ENCODE measurements around the gene MPZL1.

MPZL1 gene

DNA sequence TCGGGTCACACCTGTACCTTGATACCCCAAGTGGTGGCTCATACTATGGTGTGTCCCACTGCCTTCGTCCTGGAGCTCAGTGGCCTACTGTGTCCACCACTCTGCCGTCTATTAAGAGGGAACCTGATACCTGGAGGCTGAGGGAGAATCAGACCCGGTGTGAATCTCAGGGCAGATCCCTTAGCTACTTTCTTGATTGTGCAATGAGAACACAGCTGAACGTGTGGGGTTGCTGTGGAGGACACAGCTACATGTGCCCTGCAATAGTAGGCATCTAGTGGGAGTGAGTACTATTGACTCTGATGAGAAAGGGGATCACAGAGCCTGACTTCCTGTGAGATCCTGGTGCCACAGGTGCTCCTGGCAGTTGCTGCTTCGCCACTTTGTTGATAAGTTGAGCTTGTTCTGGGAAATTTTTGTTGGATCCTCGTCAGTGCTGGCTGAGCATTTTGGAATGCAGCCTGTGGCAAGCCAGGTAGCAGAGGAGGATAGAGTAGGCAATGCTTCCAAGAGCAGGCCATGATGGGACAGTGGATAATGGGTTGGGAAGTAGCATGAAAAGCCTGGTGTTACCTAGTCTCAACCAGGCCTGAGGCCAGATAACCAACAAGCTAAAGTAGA is 28.2 kb upstream of the MPZL1 start:
- Histone ChIP-seq H3K4me1 (no peaks in the 10 kb centered on the region), H3K9me3 (no peaks in the 10 kb centered on the region), H3K27me3 (no peaks in the 10 kb centered on the region), H3K36me3 (no peaks in the 10 kb centered on the region), H3K4me3 (ENCODE audit: low read depth, low read length) (no peak overlapping the region)
- no peak for DNase-seq
- TF ChIP-seq, protein P1, sequence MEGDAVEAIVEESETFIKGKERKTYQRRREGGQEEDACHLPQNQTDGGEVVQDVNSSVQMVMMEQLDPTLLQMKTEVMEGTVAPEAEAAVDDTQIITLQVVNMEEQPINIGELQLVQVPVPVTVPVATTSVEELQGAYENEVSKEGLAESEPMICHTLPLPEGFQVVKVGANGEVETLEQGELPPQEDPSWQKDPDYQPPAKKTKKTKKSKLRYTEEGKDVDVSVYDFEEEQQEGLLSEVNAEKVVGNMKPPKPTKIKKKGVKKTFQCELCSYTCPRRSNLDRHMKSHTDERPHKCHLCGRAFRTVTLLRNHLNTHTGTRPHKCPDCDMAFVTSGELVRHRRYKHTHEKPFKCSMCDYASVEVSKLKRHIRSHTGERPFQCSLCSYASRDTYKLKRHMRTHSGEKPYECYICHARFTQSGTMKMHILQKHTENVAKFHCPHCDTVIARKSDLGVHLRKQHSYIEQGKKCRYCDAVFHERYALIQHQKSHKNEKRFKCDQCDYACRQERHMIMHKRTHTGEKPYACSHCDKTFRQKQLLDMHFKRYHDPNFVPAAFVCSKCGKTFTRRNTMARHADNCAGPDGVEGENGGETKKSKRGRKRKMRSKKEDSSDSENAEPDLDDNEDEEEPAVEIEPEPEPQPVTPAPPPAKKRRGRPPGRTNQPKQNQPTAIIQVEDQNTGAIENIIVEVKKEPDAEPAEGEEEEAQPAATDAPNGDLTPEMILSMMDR (IDR thresholded peaks at IDR 0.05; ENCODE audit: low read depth, low read length), result no peak

DNA sequence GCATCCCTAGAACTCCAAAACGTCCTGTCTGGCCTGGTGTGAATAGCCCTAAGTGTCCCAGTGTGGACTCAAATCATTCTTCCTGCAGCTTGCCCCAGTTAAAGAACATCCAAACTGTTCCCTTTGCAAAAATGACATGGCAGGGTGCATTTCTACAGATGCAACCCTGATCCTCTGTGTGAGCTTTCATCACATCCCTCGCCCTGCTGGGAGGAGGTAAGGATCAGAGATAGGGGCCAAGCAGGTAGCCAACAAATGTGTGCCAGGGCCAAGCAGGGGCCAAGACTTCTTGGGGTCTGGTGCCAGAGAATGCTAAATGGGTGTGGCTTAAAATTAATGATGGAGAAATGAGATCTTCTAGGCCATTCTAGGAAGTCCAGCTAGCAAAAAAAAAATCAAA is 27.1 kb upstream of the MPZL1 start:
- no peaks in the 10 kb centered on the region for H3K36me3 ChIP-seq
- no peak overlapping the region for H3K4me3 ChIP-seq (ENCODE audit: low read depth, low read length)
- no peaks in the 10 kb centered on the region for H3K9me3 ChIP-seq
- H3K27me3 ChIP-seq, result no peaks in the 10 kb centered on the region
- TF ChIP-seq, protein P1 (IDR thresholded peaks at IDR 0.05; ENCODE audit: low read depth, low read length), result no peak
- H3K4me1 ChIP-seq, result no peaks in the 10 kb centered on the region
- DNase-seq, result no peak

DNA sequence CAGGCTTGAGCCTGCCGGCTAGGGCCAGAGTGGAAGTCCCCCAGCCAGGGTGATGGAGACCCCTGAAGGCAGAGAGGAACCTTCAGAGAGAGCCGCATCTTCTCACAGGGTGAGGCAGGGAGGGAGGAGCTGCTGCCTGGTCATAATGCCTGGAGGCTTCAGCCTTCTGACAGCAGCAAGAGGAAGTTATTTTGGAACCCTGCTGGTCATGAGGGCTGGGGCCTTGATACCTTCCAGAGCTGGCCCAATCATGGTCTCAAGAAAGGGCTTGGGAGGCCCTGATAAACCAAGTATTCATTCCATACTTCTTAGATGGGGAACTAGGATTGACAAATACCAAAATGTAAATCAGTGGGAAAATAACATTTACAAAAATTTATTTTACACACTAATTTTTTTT is 26.6 kb upstream of the MPZL1 start:
- H3K4me1 ChIP-seq, result no peaks in the 10 kb centered on the region
- TF ChIP-seq, protein P1 (IDR thresholded peaks at IDR 0.05; ENCODE audit: low read depth, low read length), result no peak
- no peaks in the 10 kb centered on the region for H3K36me3 ChIP-seq
- H3K27me3 ChIP-seq, result no peaks in the 10 kb centered on the region
- no peak overlapping the region for H3K4me3 ChIP-seq (ENCODE audit: low read depth, low read length)
- DNase-seq, result no peak
- H3K9me3 ChIP-seq, result no peaks in the 10 kb centered on the region

DNA sequence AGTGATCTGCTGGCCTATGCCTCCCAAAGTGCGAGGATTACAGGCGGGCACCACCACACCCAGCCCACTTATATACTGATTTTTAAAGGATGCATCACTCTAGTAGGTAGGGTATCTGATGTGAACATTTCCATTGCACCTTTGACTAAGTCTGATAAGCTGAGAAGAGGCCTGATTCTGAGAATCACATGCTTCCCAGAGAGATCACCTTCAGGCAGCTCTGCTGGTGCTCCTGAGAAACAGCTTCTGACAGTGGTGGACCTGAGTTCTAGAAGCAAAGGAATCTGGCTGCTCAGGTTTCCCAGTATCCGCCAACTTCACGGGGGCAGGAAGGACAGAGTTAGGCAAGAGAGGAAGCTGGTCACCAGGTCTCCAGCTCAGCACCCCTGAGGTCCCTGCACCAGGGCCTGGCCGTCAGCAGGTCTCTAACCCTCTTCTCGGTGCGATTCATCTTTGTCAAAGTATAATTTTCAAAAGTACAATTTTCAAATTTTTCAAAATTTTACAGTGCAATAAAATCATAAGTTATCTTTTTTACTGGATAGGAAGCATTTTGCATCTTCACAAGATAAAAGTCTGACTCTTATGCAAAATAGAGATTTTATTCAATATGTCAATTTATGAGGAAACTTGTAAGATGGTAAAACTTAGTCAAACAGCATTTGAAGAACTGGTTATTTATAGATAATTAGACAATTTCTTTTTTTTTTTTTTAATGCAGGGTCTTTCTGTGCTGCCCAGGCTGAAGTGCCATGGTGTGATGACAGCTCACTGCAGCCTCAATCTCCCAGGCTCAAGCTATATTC is 25.8 kb upstream of the MPZL1 start:
- H3K4me3 ChIP-seq (ENCODE audit: low read depth, low read length), result no peak overlapping the region
- no peaks in the 10 kb centered on the region for H3K9me3 ChIP-seq
- no peaks in the 10 kb centered on the region for H3K4me1 ChIP-seq
- H3K36me3 ChIP-seq, result no peaks in the 10 kb centered on the region
- TF ChIP-seq, protein P1 (IDR thresholded peaks at IDR 0.05; ENCODE audit: low read depth, low read length), result no peak
- DNase-seq, result no peak
- H3K27me3 ChIP-seq, result no peaks in the 10 kb centered on the region

DNA sequence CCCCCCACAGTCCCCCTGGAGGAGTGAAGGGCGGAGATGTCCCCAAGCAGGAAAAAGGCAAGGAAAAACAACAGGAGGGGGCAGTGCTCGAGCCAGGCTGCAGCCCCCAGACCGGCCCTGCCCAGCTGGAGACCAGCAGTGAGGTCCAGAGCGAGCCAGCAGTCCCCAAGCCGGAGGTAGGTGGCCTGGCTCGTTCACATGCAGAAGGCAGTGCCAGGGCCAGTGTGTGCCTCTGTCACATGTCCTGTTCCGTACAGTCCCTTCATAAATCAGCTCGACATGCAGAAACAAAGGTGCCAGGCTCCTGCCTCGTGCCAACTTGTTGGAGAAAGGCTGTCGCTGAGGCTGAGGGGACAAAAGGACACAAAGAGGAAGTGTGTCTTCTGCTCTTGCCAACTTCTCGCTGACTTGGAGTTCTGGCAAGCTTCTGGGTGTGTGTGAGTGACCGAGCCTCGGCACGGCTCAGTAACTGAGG is 24.1 kb upstream of the MPZL1 start:
- Histone ChIP-seq H3K4me1 (no peaks in the 10 kb centered on the region), H3K36me3 (no peaks in the 10 kb centered on the region), H3K27me3 (no peaks in the 10 kb centered on the region), H3K9me3 (no peaks in the 10 kb centered on the region), H3K4me3 (ENCODE audit: low read depth, low read length) (no peak overlapping the region)
- no peak for DNase-seq
- TF ChIP-seq, protein P1 (IDR thresholded peaks at IDR 0.05; ENCODE audit: low read depth, low read length), result no peak

DNA sequence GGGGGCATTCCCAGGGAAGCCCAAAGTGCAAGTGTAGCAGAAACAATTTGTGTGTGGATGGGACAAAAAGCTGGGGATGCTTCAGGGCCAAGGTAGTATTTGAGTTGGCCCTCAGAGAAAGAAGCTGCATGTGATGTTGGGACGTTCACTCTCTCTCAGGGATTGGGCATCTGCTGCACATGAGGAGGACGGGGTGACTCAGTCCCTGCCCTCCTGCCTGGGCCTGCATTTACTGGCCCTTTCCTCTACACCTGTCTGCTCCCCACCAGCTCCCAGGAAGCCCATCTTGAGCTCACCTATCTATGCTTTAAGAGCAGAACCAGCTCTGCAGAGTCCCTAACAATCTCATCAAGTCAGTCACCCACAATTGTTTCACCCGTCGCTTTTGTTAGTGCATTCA is 23.5 kb upstream of the MPZL1 start:
- TF ChIP-seq, protein P1 (IDR thresholded peaks at IDR 0.05; ENCODE audit: low read depth, low read length), result no peak
- H3K36me3 ChIP-seq, result no peaks in the 10 kb centered on the region
- H3K27me3 ChIP-seq, result no peaks in the 10 kb centered on the region
- DNase-seq, result no peak
- H3K9me3 ChIP-seq, result no peaks in the 10 kb centered on the region
- no peak overlapping the region for H3K4me3 ChIP-seq (ENCODE audit: low read depth, low read length)
- H3K4me1 ChIP-seq, result no peaks in the 10 kb centered on the region
